Transverse colon (tissue), 4 donors: Measurements from ENCODE around the gene THAP5.

Experiments used
- CTCF ChIP-seq, 5 experiments: fragments of 200-600 bp in 3 of 5; fragments of 450-650 bp in 2 of 5; sonication (generic) in 3 of 5; IDR thresholded peaks; 1 replicate in 2 of 5; 2 replicates in 3 of 5; pipeline ENCODE4 v1.5.1; 2016 to 2017; ENCODE audit warnings: antibody characterized with exemption in 5 of 5, inconsistent platforms in 3 of 5, mild to moderate bottlenecking in 2 of 5, moderate library complexity in 1 of 5
- EP300 ChIP-seq: sonication (generic); formaldehyde crosslinking; IDR thresholded peaks from one replicate; pipeline ENCODE4 v1.6.1; 2017; ENCODE audit warnings: antibody characterized with exemption, low read depth
- POLR2A ChIP-seq: fragments of 450-650 bp; IDR thresholded peaks from one replicate; pipeline ENCODE4 v1.6.1; 2016; ENCODE audit warnings: antibody characterized with exemption, mild to moderate bottlenecking, moderate library complexity
- POLR2AphosphoS5 ChIP-seq, 3 donors: sonication (generic); formaldehyde crosslinking; IDR thresholded peaks; one replicate each; pipeline ENCODE4 v1.6.1; 2016; ENCODE audit warnings: antibody characterized with exemption in 3 of 3

DNA sequence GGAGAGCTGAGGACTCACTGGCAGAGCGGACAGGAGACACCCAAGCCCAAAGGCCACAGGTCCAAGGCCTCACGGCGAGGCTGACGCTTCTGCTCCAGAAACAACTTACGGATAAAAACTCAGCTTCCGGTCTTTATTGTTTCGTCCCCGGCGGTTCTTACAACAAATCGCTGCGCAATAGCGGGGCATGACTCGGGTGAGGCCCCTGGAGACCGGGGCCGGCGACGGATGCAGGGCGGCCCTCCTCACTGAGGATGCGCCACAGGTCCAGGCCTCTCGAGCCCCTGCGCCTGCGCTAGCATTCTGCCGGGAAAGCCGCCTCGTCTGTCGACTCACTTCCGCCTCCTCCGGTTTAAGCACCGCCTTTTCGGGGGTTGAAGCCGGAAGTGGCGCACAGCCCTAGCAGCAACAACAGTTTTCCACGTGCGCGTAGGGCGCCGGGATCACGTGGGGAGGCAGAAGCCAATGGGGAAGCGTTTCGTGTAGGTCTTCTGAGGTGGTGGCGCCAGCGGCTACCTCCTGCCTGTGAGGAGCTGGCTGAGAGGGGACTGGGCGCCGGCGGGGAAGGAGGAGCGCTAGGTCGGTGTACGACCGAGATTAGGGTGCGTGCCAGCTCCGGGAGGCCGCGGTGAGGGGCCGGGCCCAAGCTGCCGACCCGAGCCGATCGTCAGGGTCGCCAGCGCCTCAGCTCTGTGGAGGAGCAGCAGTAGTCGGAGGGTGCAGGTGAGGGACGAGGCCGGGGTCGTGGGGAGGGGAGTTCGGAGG lies at the start of gene THAP5, which contains the start of gene DNAJB9:
- TF ChIP-seq CTCF (IDR thresholded peaks at IDR 0.05) (peak in 1 of 5 experiments; percentile 8), POLR2AphosphoS5 (IDR thresholded peaks at IDR 0.05) (peak; percentile 96 to 97 (median 96)), POLR2A (peak; percentile 97), EP300 (no peak)
